Measurements from ENCODE around the gene TBC1D3B. TPM values are rescaled to one million over a fixed set of nuclear protein-coding genes. Genes with fewer than 3 reads are reported as not detected.
"Not testable (repeated sequence)": the region's sequence is repeated elsewhere in the genome, so short reads cannot be mapped to it uniquely, and the experiment has no call there.

TBC1D3B gene
- polyA plus RNA-seq, 1 donor = 10.9 TPM

DNA sequence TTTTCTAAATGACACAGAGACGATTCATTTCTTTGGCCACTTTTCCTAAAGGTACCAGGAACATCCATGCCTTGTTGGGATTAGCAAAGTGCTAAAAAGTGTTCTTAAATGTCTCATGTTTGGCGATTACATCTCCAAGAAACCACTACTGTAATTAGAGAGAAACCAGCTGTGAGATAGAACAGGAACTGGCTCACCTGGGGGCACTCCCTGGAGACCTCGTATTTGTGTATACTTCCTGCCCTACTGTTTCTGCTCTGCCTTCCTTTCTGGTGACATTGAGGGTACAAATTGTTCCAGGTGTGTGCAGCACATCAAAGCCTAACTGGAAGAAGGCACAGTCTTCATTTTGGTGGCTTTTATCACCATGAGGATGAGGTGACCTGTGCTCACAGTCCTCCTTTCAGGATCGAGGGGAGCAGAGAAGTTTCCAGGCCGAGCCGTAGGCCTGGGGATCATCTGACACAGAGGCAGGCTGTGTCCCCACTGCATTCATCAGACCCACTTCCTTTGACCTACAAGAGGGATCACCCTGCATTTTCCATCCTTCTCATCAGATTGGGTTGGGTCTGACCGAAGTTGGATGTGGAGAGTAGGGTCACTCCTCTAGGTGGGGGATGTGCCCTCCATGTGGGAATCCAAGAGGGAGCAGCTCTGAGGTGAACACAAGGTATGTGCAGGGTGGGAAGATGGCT, 49.1 kb downstream of the TBC1D3B start:
- no peak for DNase-seq

DNA sequence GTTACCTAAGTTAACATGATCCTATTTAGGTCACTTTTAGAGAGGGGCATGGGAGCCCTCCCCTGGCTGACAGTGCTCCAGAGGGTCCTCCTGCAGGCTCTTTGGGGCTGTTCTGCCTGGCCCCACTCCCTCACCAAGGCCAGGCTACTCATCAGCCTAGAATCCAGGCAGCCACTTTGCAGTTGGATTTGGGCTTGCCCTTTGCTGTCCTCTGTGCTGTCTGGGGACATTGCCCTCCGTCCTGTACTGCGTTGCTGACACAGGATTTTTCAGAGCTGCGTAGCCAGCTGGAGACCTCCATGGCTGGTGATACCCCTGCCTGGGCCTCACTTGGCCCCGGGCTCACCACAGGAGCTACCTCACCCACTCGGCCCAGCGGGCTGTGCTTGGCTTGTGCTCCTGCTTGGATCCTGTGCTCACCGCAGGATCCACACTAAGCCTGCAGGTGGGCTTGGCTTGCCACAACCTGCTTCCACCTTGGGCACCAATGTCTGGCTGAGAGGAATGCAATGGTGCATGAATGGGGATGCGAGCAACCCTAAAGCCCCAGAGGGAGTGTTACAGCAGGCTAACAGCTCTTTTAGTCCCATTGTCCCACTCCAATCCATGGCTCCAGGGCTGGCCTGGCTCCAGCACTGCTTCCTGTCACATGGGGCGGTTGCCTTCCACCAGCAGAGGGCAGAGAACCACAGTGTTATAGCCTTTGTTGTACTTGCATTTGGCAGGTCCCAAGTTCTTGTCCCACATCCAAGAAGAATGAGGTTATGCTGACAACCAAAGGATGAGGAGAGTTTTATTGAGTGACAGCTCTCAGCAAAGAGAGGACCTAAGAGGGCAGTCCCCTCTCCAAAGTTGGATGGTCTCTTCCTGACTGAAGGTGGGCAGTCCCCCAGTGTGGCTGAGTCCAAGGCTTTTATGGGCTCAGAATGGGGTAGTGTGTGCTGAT, 51.3 kb downstream of the TBC1D3B start:
- no peak for DNase-seq

DNA sequence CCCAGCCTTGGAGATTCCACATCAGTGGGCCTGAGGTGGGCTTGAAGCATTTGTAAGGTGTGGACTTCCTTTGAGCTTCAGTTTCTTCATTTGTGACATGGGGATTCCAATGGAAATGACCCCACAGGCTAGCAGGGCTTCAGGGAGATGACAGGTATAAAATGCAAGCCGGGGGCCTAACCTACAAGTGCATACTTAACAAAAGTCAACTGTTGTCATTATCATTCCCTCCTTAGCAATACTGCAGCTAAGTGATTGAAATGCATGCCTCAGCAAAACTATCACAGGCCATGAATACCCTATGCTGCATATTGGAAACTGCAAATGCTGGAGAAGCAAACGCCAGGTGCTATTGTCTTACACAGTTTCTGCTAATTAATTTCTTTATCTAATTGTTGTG, 53.0 kb downstream of the TBC1D3B start:
- no peak for DNase-seq

DNA sequence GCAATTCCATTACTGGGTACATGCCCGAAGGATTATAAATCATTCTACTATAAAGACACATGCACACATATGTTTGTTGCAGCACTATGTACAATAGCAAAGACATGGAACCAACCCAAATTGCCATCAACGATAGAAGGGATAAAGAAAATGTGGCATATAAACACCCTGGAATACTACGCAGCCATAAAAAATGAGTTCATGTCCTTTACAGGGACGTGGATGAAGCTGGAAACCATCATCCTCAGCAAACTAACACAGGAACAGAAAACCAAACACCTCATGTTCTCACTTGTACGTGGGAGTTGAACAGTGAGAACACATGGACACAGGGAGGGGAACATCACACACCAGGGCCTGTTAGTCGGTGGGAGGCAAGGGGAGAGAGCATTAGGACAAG, 55.3 kb downstream of the TBC1D3B start:
- DNase-seq = not testable (repeated sequence)

DNA sequence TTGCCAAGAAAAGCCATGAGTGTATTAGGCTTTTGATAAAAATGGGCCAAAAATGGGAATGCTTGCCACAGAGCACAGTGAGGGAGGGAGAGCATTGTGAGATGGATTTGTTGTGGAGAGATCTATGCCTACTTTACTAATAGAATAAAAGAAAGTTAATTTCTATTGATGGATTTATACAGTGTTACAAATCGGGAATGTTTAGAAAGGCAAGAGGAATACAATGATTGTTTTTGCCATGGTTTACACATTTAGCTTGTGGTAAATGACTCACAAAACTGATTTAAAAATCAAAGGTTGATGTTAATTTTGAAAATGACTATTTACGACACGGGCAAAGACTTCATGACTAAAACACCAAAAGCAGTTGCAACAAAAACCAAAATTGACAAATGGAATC, 56.2 kb downstream of the TBC1D3B start:
- no peak for DNase-seq

DNA sequence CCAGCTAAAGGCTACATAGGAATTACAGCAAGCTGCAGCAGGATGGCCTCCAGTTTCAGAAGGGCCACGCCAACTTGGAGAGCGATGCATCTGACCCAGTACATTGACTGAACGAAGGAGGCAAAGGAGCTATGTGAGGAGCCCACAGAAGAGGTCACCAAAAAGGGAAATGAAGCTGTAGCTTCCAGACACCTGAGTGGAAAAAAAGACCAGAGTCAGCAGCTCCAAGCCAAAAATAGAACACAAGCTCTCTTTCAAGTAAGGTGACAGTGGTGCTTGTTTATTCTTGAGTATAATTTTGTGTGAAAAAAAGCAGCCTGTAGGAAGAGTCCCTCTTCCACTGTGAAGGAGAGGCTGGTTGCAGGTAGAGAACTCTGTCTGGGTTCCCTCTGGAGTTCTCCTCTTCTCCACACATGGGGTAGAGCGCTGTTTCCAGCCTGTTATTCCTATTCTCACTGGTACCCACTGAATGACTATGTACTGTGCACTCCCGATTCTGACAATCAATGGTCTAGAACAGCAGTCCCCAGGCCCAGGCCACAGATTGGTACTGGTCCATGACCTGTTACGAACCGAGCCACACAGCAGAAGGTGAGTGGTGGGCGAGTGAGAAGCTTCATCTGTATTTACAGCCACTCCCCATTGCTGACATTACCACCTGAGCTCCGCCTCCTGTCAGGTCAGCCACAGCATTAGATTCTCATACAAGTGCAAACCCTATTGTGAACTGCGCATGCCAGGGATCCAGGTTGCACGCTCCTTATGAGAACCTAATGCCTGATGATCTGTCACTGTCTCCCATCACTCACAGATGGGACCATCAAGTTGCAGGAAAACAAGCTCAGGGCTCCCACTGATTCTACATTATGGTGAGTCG, 57.7 kb downstream of the TBC1D3B start:
- DNase-seq = no peak

DNA sequence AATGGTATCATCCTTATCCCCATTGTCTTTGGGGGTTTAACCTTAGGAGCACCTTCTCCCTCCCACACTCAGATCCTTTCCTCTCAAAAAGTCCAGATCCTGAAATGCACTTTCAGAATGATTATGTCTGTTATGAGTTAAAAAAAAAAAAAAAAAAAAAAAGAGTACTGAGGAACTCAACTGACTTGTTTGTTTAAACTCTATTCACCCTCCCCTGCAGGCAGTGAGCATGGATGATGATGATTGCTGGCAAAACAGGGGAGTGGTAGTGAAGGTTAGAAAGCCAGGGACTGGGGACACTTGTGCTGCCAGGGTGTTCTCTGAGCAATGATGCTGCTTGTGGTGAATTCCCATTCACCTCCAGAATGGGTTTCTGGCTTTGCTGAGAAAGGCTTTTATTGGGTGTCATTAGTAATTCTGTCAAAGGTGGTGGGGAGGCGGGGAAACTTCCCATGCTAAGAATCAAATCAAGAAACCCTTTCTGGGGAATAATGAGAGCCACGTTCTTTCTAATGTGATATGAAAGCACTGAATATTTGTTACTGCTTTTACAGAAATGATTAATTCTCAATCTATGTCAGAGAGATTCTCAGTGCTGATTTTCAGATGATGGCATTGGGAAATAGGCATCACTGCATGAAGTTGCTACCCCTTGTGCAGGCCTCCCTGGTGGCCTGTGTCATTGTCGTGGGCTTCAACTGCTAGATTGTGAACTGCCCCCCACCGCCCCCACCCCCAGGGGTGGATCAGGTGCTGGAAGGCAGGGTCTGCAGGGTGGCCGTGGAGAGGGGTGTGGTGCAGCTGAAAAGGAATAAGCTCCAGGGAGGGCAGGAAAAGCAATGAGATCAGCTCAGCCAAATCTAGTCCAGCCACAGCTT, 58.7 kb downstream of the TBC1D3B start:
- DNase-seq = no peak

Other genes with a start within 250 kb of the TBC1D3B start
- 0.67 TPM for gene RDM1, start 245.9 kb downstream of the TBC1D3B start, polyA plus RNA-seq (ENCODE audit: insufficient read length)
- not detected for gene LYZL6, start 232.9 kb downstream of the TBC1D3B start, polyA plus RNA-seq (ENCODE audit: insufficient read length)
- gene CCL16, start 195.1 kb downstream of the TBC1D3B start, polyA plus RNA-seq (ENCODE audit: insufficient read length) = 0.13 TPM
- 40.4 TPM for gene CCL14, start 189.9 kb downstream of the TBC1D3B start, polyA plus RNA-seq (ENCODE audit: insufficient read length)
- not detected for gene CCL15, start 175.1 kb downstream of the TBC1D3B start, polyA plus RNA-seq (ENCODE audit: insufficient read length)
- not detected for gene CCL23, start 158.7 kb downstream of the TBC1D3B start, polyA plus RNA-seq (ENCODE audit: insufficient read length)
- not detected for gene CCL18, start 112.4 kb downstream of the TBC1D3B start, polyA plus RNA-seq (ENCODE audit: insufficient read length)
- 5.8 TPM for gene CCL3, start 86.5 kb downstream of the TBC1D3B start, polyA plus RNA-seq (ENCODE audit: insufficient read length)
- gene CCL4, start 72.8 kb downstream of the TBC1D3B start, polyA plus RNA-seq (ENCODE audit: insufficient read length) = 3.2 TPM
- gene CCL3L1, start 20.1 kb upstream of the TBC1D3B start, polyA plus RNA-seq (ENCODE audit: insufficient read length) = 0.65 TPM
- 1.3 TPM for gene CCL4L2, start 34.4 kb upstream of the TBC1D3B start, polyA plus RNA-seq (ENCODE audit: insufficient read length)
- not detected for gene TBC1D3I, start 87.9 kb upstream of the TBC1D3B start, polyA plus RNA-seq (ENCODE audit: insufficient read length)
- gene TBC1D3G, start 147.2 kb upstream of the TBC1D3B start, polyA plus RNA-seq (ENCODE audit: insufficient read length) = not detected
- not detected for gene TBC1D3H, start 211.8 kb upstream of the TBC1D3B start, polyA plus RNA-seq (ENCODE audit: insufficient read length)

Data from hindlimb muscle (tissue), 1 donor.